Measurements from ENCODE around the gene CLEC2D.

DNA sequence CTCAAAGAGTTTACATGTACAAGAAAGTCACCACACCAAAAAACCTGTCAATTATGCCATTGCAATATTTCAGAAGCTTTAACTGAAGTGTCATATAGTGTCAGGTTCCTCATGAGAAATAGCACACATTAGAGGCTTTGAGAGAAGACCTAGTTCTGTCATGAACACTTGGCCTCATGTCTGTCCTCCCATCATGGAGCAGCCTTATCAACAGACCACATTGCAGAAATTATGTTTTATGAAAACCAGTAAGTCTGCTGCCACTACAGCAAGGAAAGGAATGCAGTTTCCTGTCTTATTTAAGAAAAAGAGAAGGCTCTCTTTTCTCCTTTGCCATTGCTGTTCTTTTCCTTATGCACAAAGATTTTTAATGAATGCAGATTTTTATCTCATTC is 26.2 kb upstream of the CLEC2D start:
- TF ChIP-seq ZNF274 (IDR thresholded peaks at IDR 0.05; ENCODE audit: low read depth, low read length) = no peak
- no peak for TF ChIP-seq SUZ12 (IDR thresholded peaks at IDR 0.05; ENCODE audit: extremely low read depth, insufficient read depth, insufficient read length)
- TF ChIP-seq YY1 (IDR thresholded peaks at IDR 0.05; ENCODE audit: insufficient read depth, insufficient read length) = no peak

Data from NT2/D1 (cell line).